Skeletal muscle satellite cell (primary cell): Measurements from ENCODE around the gene CLEC4D.
"Not testable (repeated sequence)": the region's sequence is repeated elsewhere in the genome, so short reads cannot be mapped to it uniquely, and the experiment has no call there.

Experiments used
- H3K27me3 ChIP-seq: 2 replicates; pipeline ENCODE4 v1.7.0; 2013; ENCODE audit warnings: low read length; ENCODE audit not compliant: control insufficient read depth, insufficient read depth
- H3K36me3 ChIP-seq: 2 replicates; pipeline ENCODE4 v1.7.0; 2013; ENCODE audit warnings: mild to moderate bottlenecking, control low read depth, low read length; ENCODE audit not compliant: insufficient read depth
- H3K4me1 ChIP-seq: 2 replicates; pipeline ENCODE4 v1.7.0; 2013; ENCODE audit warnings: low read length; ENCODE audit not compliant: control insufficient read depth, insufficient read depth
- H3K4me2 ChIP-seq: 2 replicates; pipeline ENCODE4 v1.7.0; 2013; ENCODE audit warnings: mild to moderate bottlenecking, low read length
- H3K4me3 ChIP-seq: 2 replicates; pipeline ENCODE4 v1.7.0; 2013; ENCODE audit warnings: low read length
- H3K9ac ChIP-seq: 2 replicates; pipeline ENCODE4 v1.7.0; 2013; ENCODE audit warnings: mild to moderate bottlenecking, low read depth, low read length, moderate library complexity
- H3K9me3 ChIP-seq: replicated peaks from 2 replicates; pipeline ENCODE4 v1.7.0; 2013; ENCODE audit warnings: mild to moderate bottlenecking, control low read depth, low read length

CLEC4D gene

GRCh38 chr12:8540831-8541230 is 27.5 kb downstream of the CLEC4D start, which contains the start of gene CLEC4E:
Gene CLEC4E (minus strand): TSS chr12:8540905. CDS start chr12:8540797, 108 bp downstream.
- not testable (repeated sequence) for H3K4me1 ChIP-seq, H3K9ac ChIP-seq, H3K4me2 ChIP-seq, H3K27me3 ChIP-seq, H3K9me3 ChIP-seq, H3K36me3 ChIP-seq, H3K4me3 ChIP-seq

GRCh38 chr12:8541562-8541961 is 28.3 kb downstream of the CLEC4D start:
- Histone ChIP-seq H3K27me3 (peaks cover 4% of the 10 kb centered on the region), H3K9me3 (no peaks in the 10 kb centered on the region), H3K36me3 (no peaks in the 10 kb centered on the region), H3K4me1 (no peaks in the 10 kb centered on the region), H3K9ac (no peak overlapping the region), H3K4me3 (no peak overlapping the region), H3K4me2 (no peak overlapping the region)

DNA sequence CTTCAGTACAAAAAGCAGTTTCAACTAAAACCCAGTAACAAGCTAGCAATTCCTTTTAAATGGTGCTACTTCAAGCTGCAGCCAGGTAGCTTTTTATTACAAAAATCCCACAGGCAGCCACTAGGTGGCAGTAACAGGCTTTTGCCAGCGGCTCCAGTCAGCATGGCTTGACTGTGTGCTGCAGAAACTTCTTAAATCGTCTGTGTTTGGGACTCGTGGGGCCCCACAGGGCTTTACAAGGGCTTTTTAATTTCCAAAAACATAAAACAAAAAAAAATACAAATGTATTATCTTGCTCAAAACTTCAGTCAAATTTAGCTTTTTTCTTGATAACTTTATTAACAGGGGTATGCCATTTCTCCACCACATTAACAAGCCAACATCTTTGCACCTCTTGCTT is 31.0 kb downstream of the CLEC4D start:
- Histone ChIP-seq H3K36me3 (no peaks in the 10 kb centered on the region), H3K4me2 (no peak overlapping the region), H3K4me3 (no peak overlapping the region), H3K9me3 (no peaks in the 10 kb centered on the region), H3K27me3 (peaks cover 4% of the 10 kb centered on the region), H3K4me1 (no peaks in the 10 kb centered on the region), H3K9ac (no peak overlapping the region)

- no peak overlapping the region for H3K4me3 ChIP-seq
- H3K27me3 ChIP-seq: no peaks in the 10 kb centered on the region
- H3K4me1 ChIP-seq: no peaks in the 10 kb centered on the region
- no peaks in the 10 kb centered on the region for H3K36me3 ChIP-seq
- H3K4me2 ChIP-seq: no peak overlapping the region
- no peaks in the 10 kb centered on the region for H3K9me3 ChIP-seq
- no peak overlapping the region for H3K9ac ChIP-seq
Measured at GRCh38 chr12:8546591-8546990, 33.3 kb downstream of the CLEC4D start.

- Histone ChIP-seq H3K27me3 (no peaks in the 10 kb centered on the region), H3K4me2 (no peak overlapping the region), H3K4me1 (no peaks in the 10 kb centered on the region), H3K36me3 (no peaks in the 10 kb centered on the region), H3K9me3 (no peaks in the 10 kb centered on the region), H3K4me3 (no peak overlapping the region), H3K9ac (no peak overlapping the region)
Measured at GRCh38 chr12:8547645-8548044, 34.3 kb downstream of the CLEC4D start.

- H3K9me3 ChIP-seq: no peaks in the 10 kb centered on the region
- no peaks in the 10 kb centered on the region for H3K36me3 ChIP-seq
- no peaks in the 10 kb centered on the region for H3K4me1 ChIP-seq
- no peaks in the 10 kb centered on the region for H3K27me3 ChIP-seq
- no peak overlapping the region for H3K4me2 ChIP-seq
- no peak overlapping the region for H3K9ac ChIP-seq
- no peak overlapping the region for H3K4me3 ChIP-seq
Measured at GRCh38 chr12:8548192-8548591, 34.9 kb downstream of the CLEC4D start.

- Histone ChIP-seq H3K9me3 (no peaks in the 10 kb centered on the region), H3K4me2 (no peak overlapping the region), H3K36me3 (no peaks in the 10 kb centered on the region), H3K4me3 (no peak overlapping the region), H3K27me3 (no peaks in the 10 kb centered on the region), H3K9ac (no peak overlapping the region), H3K4me1 (no peaks in the 10 kb centered on the region)
Measured at GRCh38 chr12:8549381-8549780, 36.1 kb downstream of the CLEC4D start.

- Histone ChIP-seq H3K9ac (no peak overlapping the region), H3K4me2 (no peak overlapping the region), H3K4me1 (no peaks in the 10 kb centered on the region), H3K9me3 (no peaks in the 10 kb centered on the region), H3K27me3 (no peaks in the 10 kb centered on the region), H3K4me3 (no peak overlapping the region), H3K36me3 (no peaks in the 10 kb centered on the region)
Measured at GRCh38 chr12:8553088-8553627, 39.9 kb downstream of the CLEC4D start.

DNA sequence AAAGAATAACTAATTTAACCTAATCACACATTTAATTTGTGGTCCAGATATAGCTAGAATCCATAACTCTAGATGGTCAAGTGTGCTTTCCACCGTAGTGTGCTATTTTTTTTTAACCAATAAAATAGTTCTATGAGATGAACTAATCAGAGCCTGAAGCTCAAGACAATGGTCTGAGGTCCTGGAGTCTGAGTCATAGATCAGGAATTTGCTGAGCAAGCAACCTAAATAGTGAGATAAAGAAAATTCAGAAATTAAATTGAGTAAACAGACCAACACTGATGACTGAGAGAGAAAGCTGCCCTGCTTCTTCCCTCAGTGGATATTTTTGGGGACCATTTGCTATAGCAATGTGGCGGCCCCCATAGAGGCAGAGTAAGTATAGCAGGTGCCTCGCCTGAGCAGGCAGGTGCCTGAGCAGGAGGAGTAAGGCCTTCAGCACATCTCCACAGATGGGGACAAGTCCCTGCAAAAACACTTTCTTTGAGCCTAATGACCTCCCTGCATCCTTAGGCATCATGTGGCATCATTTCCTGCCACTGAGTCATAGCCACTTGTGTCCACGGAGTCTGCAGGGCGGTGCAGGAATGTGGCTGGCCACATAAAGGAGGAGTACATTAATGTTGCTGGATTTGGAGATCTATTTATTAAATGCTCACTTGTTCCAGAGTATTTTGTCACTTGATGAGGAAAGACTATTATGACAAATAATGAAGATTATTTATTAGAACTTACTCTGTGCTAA is 41.3 kb downstream of the CLEC4D start:
- no peak overlapping the region for H3K4me3 ChIP-seq
- no peaks in the 10 kb centered on the region for H3K36me3 ChIP-seq
- H3K27me3 ChIP-seq: no peaks in the 10 kb centered on the region
- no peak overlapping the region for H3K9ac ChIP-seq
- H3K9me3 ChIP-seq: no peaks in the 10 kb centered on the region
- H3K4me1 ChIP-seq: no peaks in the 10 kb centered on the region
- H3K4me2 ChIP-seq: no peak overlapping the region

- Histone ChIP-seq H3K9ac (no peak overlapping the region), H3K36me3 (no peaks in the 10 kb centered on the region), H3K27me3 (no peaks in the 10 kb centered on the region), H3K9me3 (no peaks in the 10 kb centered on the region), H3K4me2 (no peak overlapping the region), H3K4me3 (no peak overlapping the region), H3K4me1 (no peaks in the 10 kb centered on the region)
Measured at GRCh38 chr12:8556531-8557097, 43.3 kb downstream of the CLEC4D start.

- no peaks in the 10 kb centered on the region for H3K9me3 ChIP-seq
- H3K9ac ChIP-seq: no peak overlapping the region
- no peak overlapping the region for H3K4me2 ChIP-seq
- no peaks in the 10 kb centered on the region for H3K27me3 ChIP-seq
- no peak overlapping the region for H3K4me3 ChIP-seq
- H3K36me3 ChIP-seq: no peaks in the 10 kb centered on the region
- H3K4me1 ChIP-seq: no peaks in the 10 kb centered on the region
Measured at GRCh38 chr12:8559676-8560075, 46.4 kb downstream of the CLEC4D start.

DNA sequence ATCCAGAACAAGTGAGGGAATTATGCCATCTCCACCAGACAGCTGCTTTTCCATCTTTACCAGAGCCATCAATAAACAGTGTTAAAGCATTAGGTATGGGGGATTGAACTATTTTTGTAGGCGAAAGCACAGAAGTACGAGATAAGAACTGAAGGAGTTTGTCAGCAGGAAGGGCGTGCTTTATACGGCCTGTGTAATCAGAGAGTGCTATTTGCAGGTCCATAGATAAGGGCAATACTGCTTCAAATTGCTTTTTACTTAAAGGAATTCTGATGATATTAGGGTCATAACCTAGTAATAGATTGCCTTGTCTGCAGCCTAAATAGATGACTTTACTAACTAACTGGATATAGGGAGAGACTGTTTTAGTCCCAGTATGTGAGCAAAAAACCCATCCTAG is 47.7 kb downstream of the CLEC4D start:
- Histone ChIP-seq H3K4me3 (no peak overlapping the region), H3K4me1 (no peaks in the 10 kb centered on the region), H3K4me2 (no peak overlapping the region), H3K9me3 (no peaks in the 10 kb centered on the region), H3K9ac (no peak overlapping the region), H3K36me3 (no peaks in the 10 kb centered on the region), H3K27me3 (no peaks in the 10 kb centered on the region)
